ENCODE measurements around the gene MYO1G. TPM values are rescaled to one million over a fixed set of nuclear protein-coding genes. Genes with fewer than 3 reads are reported as not detected.
A peak's percentile ranks its signal among the peaks of the same experiment; 100 is the strongest.

MYO1G gene
- total and polyA plus RNA-seq, 2 experiments from 2014 or later: 0.03 TPM; not detected in 1

DNA sequence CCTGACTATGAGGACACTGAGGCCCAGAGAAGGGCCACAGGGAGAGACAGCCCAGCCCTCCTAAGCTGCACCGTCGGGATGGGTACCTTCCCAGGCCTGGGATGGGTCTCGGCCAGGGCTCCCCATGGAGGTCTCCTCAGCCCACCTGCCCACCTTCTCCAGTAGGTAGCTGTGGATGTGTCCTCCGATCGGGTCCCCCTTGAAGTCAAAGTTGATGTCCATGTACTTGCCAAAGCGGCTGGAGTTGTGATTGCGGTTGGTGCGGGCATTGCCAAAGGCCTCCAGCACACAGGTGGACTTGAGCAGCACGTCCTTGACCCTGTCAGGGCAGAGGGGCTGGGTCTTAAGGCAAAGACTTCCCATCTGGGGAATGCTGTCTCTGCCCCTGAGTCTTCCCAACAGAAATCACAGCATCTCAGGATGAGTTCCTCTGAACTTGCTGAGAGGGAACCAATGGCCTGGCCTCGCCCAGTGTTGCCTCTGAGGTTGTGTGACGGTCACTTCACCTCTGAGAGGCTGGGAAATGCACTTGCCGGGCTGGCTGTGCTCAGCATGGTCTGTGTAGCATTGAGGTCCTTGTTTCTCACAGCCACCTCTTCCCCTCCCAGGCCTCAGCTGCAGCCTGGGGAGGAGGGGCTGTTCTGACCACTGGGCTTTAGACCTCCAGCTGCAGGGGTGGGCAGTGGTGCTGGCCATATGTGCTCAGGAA is 3.3 kb downstream of the MYO1G start:
- Histone ChIP-seq H3K4me2 (no peak overlapping the region), H3K9me3 (ENCODE audit: low read depth) (no peaks in the 10 kb centered on the region), H3K4me1 (ENCODE audit: insufficient read depth) (no peaks in the 10 kb centered on the region), H3K4me3 (no peak overlapping the region), H2AFZ (no peak overlapping the region), H3K36me3 (replicated peaks; ENCODE audit: insufficient read depth, low read depth) (no peaks in the 10 kb centered on the region), H3K27me3 (no peaks in the 10 kb centered on the region), H3K27ac (no peak overlapping the region), H3K79me2 (no peaks in the 10 kb centered on the region), H3K9me2 (replicated peaks; ENCODE audit: insufficient read depth) (no peaks in the 10 kb centered on the region), H4K20me1 (ENCODE audit: insufficient read depth, poor library complexity, severe bottlenecking) (no peaks in the 10 kb centered on the region)
- WGBS (ENCODE audit: low lambda C conversion rate, missing lambda C conversion rate): over 99% methylated on average over 12 of the region's 12 CpGs
- no peak for DNase-seq (ENCODE audit: low spot score)
- no peak for TF ChIP-seq EZH2 (IDR thresholded peaks at IDR 0.05; ENCODE audit: borderline replicate concordance)
- TF ChIP-seq CTCF (IDR thresholded peaks at IDR 0.05; ENCODE audit: poor library complexity): no peak
- TF ChIP-seq EZH2phosphoT487 (IDR thresholded peaks at IDR 0.05; ENCODE audit: low read depth, severe bottlenecking, unreplicated experiment): no peak

DNA sequence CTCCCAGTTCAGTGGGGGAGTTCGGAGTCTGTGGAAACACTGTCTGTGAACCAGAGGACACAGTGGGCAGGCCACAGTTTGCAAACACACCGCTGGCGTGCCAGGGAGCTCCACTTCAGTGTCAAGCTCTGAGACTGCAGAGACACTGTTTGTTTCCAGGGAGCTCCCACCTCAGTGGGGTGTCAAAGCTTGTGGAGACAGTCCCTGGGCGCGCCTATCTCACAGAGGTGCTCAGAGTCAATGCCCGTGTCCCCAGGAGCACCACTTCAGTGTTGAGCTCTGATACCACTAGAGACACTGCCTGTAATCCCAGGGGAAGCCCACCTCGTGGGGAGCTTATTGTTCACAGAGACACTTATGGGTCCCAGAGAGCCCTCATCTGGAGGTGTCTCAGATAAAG is 4.3 kb downstream of the MYO1G start:
- Histone ChIP-seq H3K4me3 (no peak overlapping the region), H4K20me1 (ENCODE audit: insufficient read depth, poor library complexity, severe bottlenecking) (no peaks in the 10 kb centered on the region), H3K4me1 (ENCODE audit: insufficient read depth) (no peaks in the 10 kb centered on the region), H3K27ac (no peak overlapping the region), H3K27me3 (no peaks in the 10 kb centered on the region), H3K4me2 (no peak overlapping the region), H3K9me2 (replicated peaks; ENCODE audit: insufficient read depth) (no peaks in the 10 kb centered on the region), H3K36me3 (replicated peaks; ENCODE audit: insufficient read depth, low read depth) (no peaks in the 10 kb centered on the region), H3K79me2 (no peaks in the 10 kb centered on the region), H3K9me3 (ENCODE audit: low read depth) (no peaks in the 10 kb centered on the region), H2AFZ (no peak overlapping the region)
- TF ChIP-seq EZH2 (IDR thresholded peaks at IDR 0.05; ENCODE audit: borderline replicate concordance) (no peak), EZH2phosphoT487 (IDR thresholded peaks at IDR 0.05; ENCODE audit: low read depth, severe bottlenecking, unreplicated experiment) (no peak), CTCF (IDR thresholded peaks at IDR 0.05; ENCODE audit: poor library complexity) (no peak)
- 88% methylated on average over 7 of the region's 7 CpGs for WGBS (ENCODE audit: low lambda C conversion rate, missing lambda C conversion rate)
- no peak for DNase-seq (ENCODE audit: low spot score)

DNA sequence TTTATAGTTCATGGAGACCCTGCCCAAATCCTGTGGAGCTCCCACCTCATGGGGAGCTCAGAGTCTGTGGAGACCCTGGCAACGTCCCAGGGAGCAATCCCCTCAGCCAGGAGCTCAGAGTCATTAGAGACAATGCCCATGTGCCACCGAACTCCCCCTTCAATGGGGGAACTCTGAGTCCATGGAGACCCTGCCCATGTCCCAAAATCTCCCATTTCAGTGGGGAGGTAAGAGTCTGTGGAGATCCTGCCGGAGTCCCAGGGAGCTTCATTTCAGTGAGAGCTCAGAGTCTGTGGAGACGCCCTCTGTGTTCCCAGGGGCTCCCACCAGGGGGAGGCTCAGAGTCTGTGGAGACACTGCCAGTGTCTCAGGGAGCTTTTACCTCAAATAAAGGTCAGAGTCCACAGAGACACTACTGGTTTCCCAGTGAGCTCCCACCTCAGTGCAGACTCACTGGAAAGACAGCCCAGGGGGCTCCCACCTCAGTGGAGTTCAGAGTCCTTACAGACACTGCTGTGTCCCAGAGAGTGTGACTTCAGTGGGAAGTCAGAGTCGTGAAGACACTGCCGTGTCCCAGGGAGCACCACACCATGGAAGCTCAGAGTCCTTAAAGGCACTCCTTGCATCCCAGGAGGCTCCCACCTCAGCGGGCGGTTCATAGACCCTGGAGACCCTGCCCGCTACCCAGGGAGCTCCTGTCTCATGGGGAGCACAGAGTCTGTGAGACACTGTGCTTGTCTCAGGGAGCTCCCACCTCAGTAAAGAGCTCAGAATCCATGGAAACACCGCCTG is 5.0 kb downstream of the MYO1G start:
- Histone ChIP-seq H3K79me2 (no peaks in the 10 kb centered on the region), H4K20me1 (ENCODE audit: insufficient read depth, poor library complexity, severe bottlenecking) (no peaks in the 10 kb centered on the region), H3K27me3 (no peaks in the 10 kb centered on the region), H3K4me3 (no peak overlapping the region), H3K4me2 (no peak overlapping the region), H2AFZ (no peak overlapping the region), H3K9me2 (replicated peaks; ENCODE audit: insufficient read depth) (no peaks in the 10 kb centered on the region), H3K9me3 (ENCODE audit: low read depth) (no peaks in the 10 kb centered on the region), H3K4me1 (ENCODE audit: insufficient read depth) (no peaks in the 10 kb centered on the region), H3K36me3 (replicated peaks; ENCODE audit: insufficient read depth, low read depth) (no peaks in the 10 kb centered on the region), H3K27ac (no peak overlapping the region)
- DNase-seq (ENCODE audit: low spot score): peak; percentile 76
- TF ChIP-seq EZH2phosphoT487 (IDR thresholded peaks at IDR 0.05; ENCODE audit: low read depth, severe bottlenecking, unreplicated experiment) (no peak), EZH2 (IDR thresholded peaks at IDR 0.05; ENCODE audit: borderline replicate concordance) (no peak), CTCF (IDR thresholded peaks at IDR 0.05; ENCODE audit: poor library complexity) (peak; percentile 51)
- 80% methylated on average over 10 of the region's 10 CpGs for WGBS (ENCODE audit: low lambda C conversion rate, missing lambda C conversion rate)

Data from hepatocyte (in vitro differentiated cells).